H9 (cell line): ENCODE results near the gene DNAJC22. TPM values are rescaled to one million over a fixed set of nuclear protein-coding genes. Genes with fewer than 3 reads are reported as not detected.
A peak's percentile ranks its signal among the peaks of the same experiment; 100 is the strongest.

Experiments
- DNase-seq: peaks from one replicate; pipeline ENCODE4 v3.0.0-alpha.2; 2017
- H2AFZ ChIP-seq: one replicate; pipeline ENCODE4 v1.6.1; 2013; ENCODE audit warnings: mild to moderate bottlenecking, low read length, control low read depth, moderate library complexity
- H2AK5ac ChIP-seq: 2 replicates; pipeline ENCODE4 v1.6.1; 2013; ENCODE audit warnings: low read length, control low read depth, mixed read lengths; ENCODE audit not compliant: insufficient read length
- H2BK120ac ChIP-seq: one replicate; pipeline ENCODE4 v1.6.1; 2013; ENCODE audit warnings: low read depth, mild to moderate bottlenecking, low read length, control low read depth, inconsistent platforms; ENCODE audit not compliant: poor library complexity, severe bottlenecking
- H2BK12ac ChIP-seq: 2 replicates; pipeline ENCODE4 v1.6.1; 2013; ENCODE audit warnings: low read length, control low read depth, mixed read lengths, low read depth; ENCODE audit not compliant: insufficient read length
- H2BK15ac ChIP-seq: 2 replicates; pipeline ENCODE4 v1.6.1; 2013; ENCODE audit warnings: low read depth, low read length, control low read depth
- H2BK20ac ChIP-seq: one replicate; pipeline ENCODE4 v1.6.1; 2013; ENCODE audit warnings: low read depth, mild to moderate bottlenecking, low read length, control low read depth, inconsistent platforms; ENCODE audit not compliant: poor library complexity, severe bottlenecking
- H2BK5ac ChIP-seq: 2 replicates; pipeline ENCODE4 v1.6.1; 2013; ENCODE audit warnings: low read length, control low read depth, mixed read lengths; ENCODE audit not compliant: insufficient read length
- H3K14ac ChIP-seq: 2 replicates; pipeline ENCODE4 v1.6.1; 2013; ENCODE audit warnings: low read length, control low read depth; ENCODE audit not compliant: insufficient read depth
- H3K18ac ChIP-seq: 2 replicates; pipeline ENCODE4 v1.6.1; 2013; ENCODE audit warnings: low read depth, mild to moderate bottlenecking, mixed read lengths, low read length, control low read depth; ENCODE audit not compliant: insufficient read length
- H3K23ac ChIP-seq: 2 replicates; pipeline ENCODE4 v1.6.1; 2013; ENCODE audit warnings: low read length, control low read depth, mixed read lengths, low read depth; ENCODE audit not compliant: insufficient read length
- H3K23me2 ChIP-seq: 2 replicates; pipeline ENCODE4 v1.6.1; 2013; ENCODE audit warnings: low read depth, mild to moderate bottlenecking, mixed read lengths, low read length, control low read depth; ENCODE audit not compliant: insufficient read length, poor library complexity, severe bottlenecking
- H3K27ac ChIP-seq: 2 replicates; pipeline ENCODE4 v1.5.1; 2013; ENCODE audit warnings: low read length, control low read depth, mixed read lengths, low read depth; ENCODE audit not compliant: insufficient read length
- H3K27me3 ChIP-seq: 2 replicates; pipeline ENCODE4 v1.6.1; 2013; ENCODE audit warnings: low read length, control low read depth, inconsistent platforms; ENCODE audit not compliant: insufficient read depth
- H3K4ac ChIP-seq: 2 replicates; pipeline ENCODE4 v1.6.1; 2013; ENCODE audit warnings: low read depth, mild to moderate bottlenecking, control low read depth, inconsistent platforms, low read length, moderate library complexity
- H3K4me1 ChIP-seq: 2 replicates; pipeline ENCODE4 v1.6.1; 2013; ENCODE audit warnings: low read length, control low read depth, inconsistent platforms; ENCODE audit not compliant: insufficient read depth
- H3K4me2 ChIP-seq: 2 replicates; pipeline ENCODE4 v1.6.1; 2013; ENCODE audit warnings: low read length, control low read depth, mixed read lengths; ENCODE audit not compliant: insufficient read length, insufficient read depth
- H3K56ac ChIP-seq: 2 replicates; pipeline ENCODE4 v1.6.1; 2013; ENCODE audit warnings: low read depth, mild to moderate bottlenecking, mixed read lengths, low read length, control low read depth; ENCODE audit not compliant: insufficient read length
- H3K79me1 ChIP-seq: 2 replicates; pipeline ENCODE4 v1.6.1; 2013; ENCODE audit warnings: low read depth, mild to moderate bottlenecking, moderate library complexity, low read length, control low read depth, inconsistent platforms; ENCODE audit not compliant: insufficient read depth, poor library complexity, severe bottlenecking
- H3K79me2 ChIP-seq: 2 replicates; pipeline ENCODE4 v1.6.1; 2013; ENCODE audit warnings: low read length, control low read depth, inconsistent platforms; ENCODE audit not compliant: insufficient read depth
- H3K9ac ChIP-seq: 2 replicates; pipeline ENCODE4 v1.6.1; 2013; ENCODE audit warnings: low read length, control low read depth, mixed read lengths; ENCODE audit not compliant: insufficient read length; ENCODE audit errors: extremely low read depth
- H3K9me3 ChIP-seq: one replicate; pipeline ENCODE4 v1.6.1; 2013; ENCODE audit warnings: low read depth, low read length, inconsistent platforms; ENCODE audit not compliant: control insufficient read depth
- H3T11ph ChIP-seq: one replicate; pipeline ENCODE4 v1.6.1; 2013; ENCODE audit warnings: mild to moderate bottlenecking, low read length, control low read depth, inconsistent platforms
- H4K20me1 ChIP-seq: one replicate; pipeline ENCODE4 v1.6.1; 2013; ENCODE audit not compliant: control insufficient read depth, insufficient read length, insufficient read depth
- H4K5ac ChIP-seq: 2 replicates; pipeline ENCODE4 v1.6.1; 2013; ENCODE audit warnings: low read depth, mild to moderate bottlenecking, mixed read lengths, low read length, control low read depth; ENCODE audit not compliant: insufficient read length
- H4K8ac ChIP-seq: replicated peaks from 2 replicates; pipeline ENCODE4 v1.6.1; 2013; ENCODE audit warnings: low read length, control low read depth, mixed read lengths, low read depth; ENCODE audit not compliant: insufficient read length
- H4K91ac ChIP-seq: 2 replicates; pipeline ENCODE4 v1.6.1; 2013; ENCODE audit warnings: low read depth, mild to moderate bottlenecking, moderate library complexity, mixed read lengths, low read length, control low read depth; ENCODE audit not compliant: insufficient read length
- H3K27ac Mint-ChIP-seq, 3 experiments: 2 replicates in 2 of 3; 3 replicates in 1 of 3; pipeline ENCODE4 v1.8.0; 2020 to 2021; ENCODE audit warnings: mixed read lengths in 3 of 3, mild to moderate bottlenecking in 1 of 3, moderate library complexity in 1 of 3
- H3K27me3 Mint-ChIP-seq: 2 replicates; pipeline ENCODE4 v1.8.0; 2021; ENCODE audit warnings: low read depth, mild to moderate bottlenecking, moderate library complexity, mixed read lengths
- H3K36me3 Mint-ChIP-seq, 3 experiments: 2 replicates in 2 of 3; 3 replicates in 1 of 3; pipeline ENCODE4 v1.8.0; 2020 to 2021; ENCODE audit warnings: low read depth in 3 of 3, mixed read lengths in 3 of 3; ENCODE audit not compliant: insufficient read depth in 1 of 3
- H3K4me1 Mint-ChIP-seq, 2 experiments: 2 replicates each; pipeline ENCODE4 v1.8.0; 2020; ENCODE audit warnings: mixed read lengths in 2 of 2
- H3K4me3 Mint-ChIP-seq, 2 experiments: 2 replicates in 1 of 2; 3 replicates in 1 of 2; pipeline ENCODE4 v1.8.0; 2020 to 2021; ENCODE audit warnings: mild to moderate bottlenecking in 2 of 2, mixed read lengths in 2 of 2, moderate library complexity in 1 of 2
- H3K9me3 Mint-ChIP-seq, 2 experiments: 2 replicates in 1 of 2; 3 replicates in 1 of 2; pipeline ENCODE4 v1.8.0; 2020; ENCODE audit warnings: mild to moderate bottlenecking in 2 of 2, mixed read lengths in 2 of 2, moderate library complexity in 1 of 2
- CTCF ChIP-seq: fragments of 200-600 bp; sonication (generic); conservative IDR thresholded peaks from 3 replicates; pipeline ENCODE4 v1.8.0; 2021; ENCODE audit warnings: antibody characterized with exemption, mild to moderate bottlenecking
- WGBS: extraction: QIAGEN DNeasy Blood & Tissue Kit; methylation state at CpG from one replicate; pipeline ENCODE4 v1.1.7; 2013; ENCODE audit warnings: missing lambda C conversion rate, low lambda C conversion rate, mixed read lengths; ENCODE audit not compliant: insufficient read length; ENCODE audit errors: extremely low coverage; 5-methylcytosine and 5-hydroxymethylcytosine counted together
- total RNA-seq: library from RNA; stranded (reverse); gene quantifications from 2 replicates; pipeline ENCODE4 v1.2.1, GENCODE V29; 2021

DNAJC22 gene
- total RNA-seq, 1 experiment from 2014 or later, result 3.2 TPM

- peak; percentile 42; the same call in 2 of the 3 replicates for TF ChIP-seq CTCF
- no peaks in the 10 kb centered on the region for H4K20me1 ChIP-seq
- no peaks in the 10 kb centered on the region for H3K9me3 ChIP-seq
- H3K9me3 Mint-ChIP-seq, result no peaks in the 10 kb centered on the region
- no peak overlapping the region for H3K56ac ChIP-seq
- no peak overlapping the region for H2BK120ac ChIP-seq
- no peaks in the 10 kb centered on the region; the same call in 1 of the 2 replicates for H3K4me1 ChIP-seq
- peaks cover 2% of the 10 kb centered on the region for H3K79me1 ChIP-seq
- no peak overlapping the region for H2BK5ac ChIP-seq
- peak overlapping the region; percentile 77 for H3K9ac ChIP-seq
- H3K27ac Mint-ChIP-seq, result peak overlapping the region; percentile 98 to 99 (median 99)
- H4K8ac ChIP-seq, result no peak overlapping the region
- H3K27me3 ChIP-seq, result 0 out of 2 replicates have a peak, but pooled peaks cover 2% of the 10 kb centered on the region
- H3K4ac ChIP-seq, result no peak overlapping the region
- peaks cover 0 to 6% (median 3%) of the 10 kb centered on the region in 3 experiments; a peak in 3 of 7 replicates for H3K36me3 Mint-ChIP-seq
- WGBS, result no CpG with 5 or more reads among the region's 97 CpGs
- H3K18ac ChIP-seq, result peak overlapping the region; percentile 32
- peaks cover 7% of the 10 kb centered on the region; the same call in 1 of the 2 replicates for H3K79me2 ChIP-seq
- peaks cover 4% of the 10 kb centered on the region for H3K23me2 ChIP-seq
- H3K23ac ChIP-seq, result no peak overlapping the region
- no peak overlapping the region for H2BK20ac ChIP-seq
- H3K27me3 Mint-ChIP-seq, result peaks cover 15% of the 10 kb centered on the region
- no peak overlapping the region for H2AK5ac ChIP-seq
- H4K5ac ChIP-seq, result no peak overlapping the region
- H3K27ac ChIP-seq, result no peak overlapping the region
- peak overlapping the region; percentile 72 for H3K14ac ChIP-seq
- no peak overlapping the region for H2BK12ac ChIP-seq
- H4K91ac ChIP-seq, result no peak overlapping the region
- H3K4me2 ChIP-seq, result peak overlapping the region; percentile 92
- H2AFZ ChIP-seq, result no peak overlapping the region
- H3K4me1 Mint-ChIP-seq, result peaks cover 18 to 28% of the 10 kb centered on the region in 2 experiments
- no peak overlapping the region for H3T11ph ChIP-seq
- H2BK15ac ChIP-seq, result no peak overlapping the region
- peak; percentile 91 for DNase-seq
- H3K4me3 Mint-ChIP-seq, result peak overlapping the region; percentile 87 to 95
Measured at GRCh38 chr12:49366652-49367380, 20.1 kb downstream of the DNAJC22 start.
